ENCODE data around the gene TNFRSF6B.
"Not testable (repeated sequence)": the region's sequence is repeated elsewhere in the genome, so short reads cannot be mapped to it uniquely, and the experiment has no call there.

Gene TNFRSF6B

GRCh38 chr20:63663332-63664066 lies 33.0 kb upstream of the TNFRSF6B start:
- no peak for DNase-seq

GRCh38 chr20:63664143-63664851 lies 32.2 kb upstream of the TNFRSF6B start:
- no peak for DNase-seq

DNA sequence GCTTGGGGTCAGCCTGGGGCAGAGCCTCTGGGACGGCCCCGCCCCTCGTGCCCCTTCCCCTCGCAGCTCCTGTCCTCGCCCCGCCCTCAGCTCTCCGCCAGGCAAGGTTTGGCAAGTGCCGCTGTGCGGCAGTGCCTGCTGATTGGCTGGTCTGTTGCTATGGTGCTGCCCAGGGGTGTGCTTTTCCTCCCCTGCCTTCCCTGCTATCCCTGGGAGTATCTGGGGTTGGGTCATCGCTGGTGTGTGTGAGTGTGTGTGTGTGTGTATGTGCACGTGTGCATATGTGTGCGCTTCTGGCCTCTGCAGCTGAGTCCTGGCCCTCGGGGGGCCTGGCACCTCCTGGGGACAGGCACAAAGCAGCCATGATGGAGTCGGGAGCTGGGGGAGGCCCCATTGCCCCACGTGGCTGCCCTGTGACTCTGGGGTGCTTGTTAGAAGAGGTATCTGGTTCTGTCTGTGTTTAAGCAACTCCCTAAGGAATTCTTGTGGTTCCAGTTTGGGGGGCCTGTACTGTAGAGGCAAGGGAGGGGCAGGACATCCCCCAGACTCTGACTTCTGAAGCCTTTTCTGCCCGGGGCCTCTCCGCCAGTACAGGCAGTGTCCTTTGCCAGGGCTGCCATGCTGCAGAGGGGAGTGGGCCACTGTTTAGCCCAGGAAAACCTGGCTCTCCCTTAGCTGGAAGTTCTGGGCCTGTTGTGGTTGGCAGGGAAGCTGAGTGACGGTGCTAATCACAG lies 31.4 kb upstream of the TNFRSF6B start:
- DNase-seq, result no peak

- DNase-seq, result no peak
These were observed 30.7 kb upstream of the TNFRSF6B start for GRCh38 chr20:63665708-63666107.

GRCh38 chr20:63667858-63668257 lies 28.6 kb upstream of the TNFRSF6B start:
- DNase-seq, result no peak

DNA sequence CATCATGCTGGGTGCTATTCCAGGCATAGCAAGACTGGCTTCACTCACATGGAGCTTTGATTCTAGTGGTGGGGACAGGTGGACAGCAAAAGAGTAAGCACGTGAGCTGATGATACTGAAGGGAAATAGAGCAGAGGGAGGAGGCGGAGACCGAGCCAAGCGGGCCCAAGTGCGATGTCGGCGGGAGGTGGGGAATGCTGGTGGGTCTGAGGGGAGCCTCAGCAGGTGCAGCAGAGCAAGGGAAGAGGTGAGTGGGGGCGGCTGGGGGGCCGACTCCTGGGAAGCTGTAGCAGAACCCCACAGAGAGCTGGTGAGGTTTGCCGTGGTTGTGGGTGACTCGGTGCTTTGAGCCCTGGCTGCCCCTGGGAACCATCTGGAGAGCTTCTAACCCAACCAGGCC lies 28.1 kb upstream of the TNFRSF6B start:
- DNase-seq, result no peak

GRCh38 chr20:63671695-63672094 lies 24.8 kb upstream of the TNFRSF6B start:
- DNase-seq, result not testable (repeated sequence)

- no peak for DNase-seq
These were observed 23.8 kb upstream of the TNFRSF6B start for GRCh38 chr20:63672666-63673065.

GRCh38 chr20:63673951-63674350 lies 22.5 kb upstream of the TNFRSF6B start:
- DNase-seq, result no peak

DNA sequence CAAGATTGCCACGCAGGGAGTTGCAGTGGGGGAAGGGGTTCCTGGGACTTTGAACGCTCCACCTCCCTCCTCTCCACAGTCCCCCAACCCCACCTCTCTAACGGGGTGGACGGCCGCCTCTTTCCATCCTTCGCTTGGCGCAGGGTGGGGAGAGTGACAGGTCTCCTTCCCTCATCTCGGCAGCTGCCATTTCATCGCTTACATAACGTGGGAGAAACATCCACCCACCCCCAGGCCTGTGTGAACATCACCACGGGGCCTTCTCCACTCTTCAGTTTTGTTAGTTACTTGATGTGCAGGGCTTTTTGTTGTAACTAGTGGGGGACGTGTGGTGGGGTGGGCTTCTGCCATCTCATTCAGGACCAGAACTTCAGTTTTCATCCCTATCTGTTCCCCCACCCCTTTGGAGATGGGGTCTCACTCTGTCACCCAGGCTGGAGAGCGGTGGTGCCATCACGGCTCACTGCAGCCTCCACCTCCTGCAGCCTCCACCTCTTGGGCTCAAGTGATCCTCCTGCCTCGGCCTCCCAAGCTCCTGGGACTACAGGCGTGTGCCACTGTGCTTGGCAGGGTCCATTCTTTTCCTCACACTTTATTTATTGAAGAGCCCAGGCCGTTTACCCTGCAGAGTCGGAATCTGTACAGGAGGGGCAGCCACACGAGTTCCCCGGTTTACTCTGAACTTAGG lies 20.6 kb upstream of the TNFRSF6B start:
- DNase-seq, result no peak

DNA sequence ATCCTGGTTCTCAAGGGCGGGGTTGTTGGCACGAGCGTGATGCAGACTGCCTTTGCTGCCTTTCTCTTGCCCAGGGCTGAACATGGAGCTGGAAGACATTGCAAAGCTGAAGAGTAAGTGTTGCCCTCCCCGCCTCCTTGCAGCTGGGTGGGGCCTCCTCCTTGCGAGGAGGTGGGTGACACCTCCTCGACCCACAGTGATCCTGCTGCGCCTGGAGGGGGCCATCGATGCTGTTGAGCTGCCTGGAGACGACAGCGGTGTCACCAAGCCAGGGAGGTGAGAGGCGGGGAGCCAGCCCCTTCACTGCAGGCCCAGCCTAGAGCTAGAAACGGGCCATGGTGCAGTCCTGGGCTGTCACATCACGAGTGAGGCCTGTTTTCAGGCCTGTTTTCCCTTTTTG lies 18.4 kb upstream of the TNFRSF6B start:
- no peak for DNase-seq

GRCh38 chr20:63678667-63679465 lies 17.6 kb upstream of the TNFRSF6B start:
- no peak for DNase-seq

DNA sequence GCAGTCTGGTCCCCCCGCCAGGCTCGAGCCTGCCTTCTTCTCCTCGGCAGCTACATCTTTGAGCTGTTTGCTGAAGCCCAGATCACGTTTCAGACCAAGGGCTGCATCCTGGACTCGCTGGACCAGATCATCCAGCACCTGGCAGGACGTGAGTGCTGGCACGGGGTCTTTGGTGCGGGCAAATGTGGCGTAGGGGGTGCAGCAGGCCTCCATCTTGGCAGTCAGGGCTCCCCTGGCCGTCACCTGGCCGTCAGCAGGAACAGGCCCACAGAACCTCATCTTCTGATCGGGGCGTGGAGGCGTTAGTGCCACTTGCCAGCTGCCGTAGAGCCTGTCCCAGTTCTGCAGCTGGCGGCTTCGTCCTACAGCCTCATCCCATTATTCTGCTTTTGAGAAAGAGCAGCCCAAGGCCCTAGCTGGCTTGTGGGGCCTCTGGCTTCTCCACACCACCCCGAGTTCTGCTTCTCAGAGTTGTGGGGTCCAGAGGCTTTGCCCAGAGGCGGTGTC lies 16.6 kb upstream of the TNFRSF6B start:
- no peak for DNase-seq

DNA sequence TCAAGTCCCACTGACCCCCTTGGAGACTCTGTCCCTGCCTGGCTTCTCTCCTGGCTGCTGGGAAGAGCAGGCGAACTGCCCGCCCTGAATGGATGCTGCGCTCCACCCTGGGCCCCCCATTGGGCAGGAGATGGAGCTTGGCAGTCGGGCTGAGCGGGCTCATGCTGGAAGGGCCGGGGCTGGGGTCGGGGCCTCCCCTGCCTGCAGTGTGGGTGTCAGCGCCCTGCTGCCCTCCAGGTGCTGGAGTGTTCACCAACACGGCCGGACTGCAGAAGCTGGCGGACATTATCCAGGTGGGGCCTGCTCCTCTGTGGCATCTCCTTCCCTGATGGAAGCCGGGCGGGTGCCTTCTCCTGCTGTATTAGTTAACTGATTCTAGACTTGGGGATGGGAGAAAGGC lies 16.0 kb upstream of the TNFRSF6B start:
- DNase-seq, result no peak

GRCh38 chr20:63680857-63681608 lies 15.4 kb upstream of the TNFRSF6B start:
- DNase-seq, result no peak

DNA sequence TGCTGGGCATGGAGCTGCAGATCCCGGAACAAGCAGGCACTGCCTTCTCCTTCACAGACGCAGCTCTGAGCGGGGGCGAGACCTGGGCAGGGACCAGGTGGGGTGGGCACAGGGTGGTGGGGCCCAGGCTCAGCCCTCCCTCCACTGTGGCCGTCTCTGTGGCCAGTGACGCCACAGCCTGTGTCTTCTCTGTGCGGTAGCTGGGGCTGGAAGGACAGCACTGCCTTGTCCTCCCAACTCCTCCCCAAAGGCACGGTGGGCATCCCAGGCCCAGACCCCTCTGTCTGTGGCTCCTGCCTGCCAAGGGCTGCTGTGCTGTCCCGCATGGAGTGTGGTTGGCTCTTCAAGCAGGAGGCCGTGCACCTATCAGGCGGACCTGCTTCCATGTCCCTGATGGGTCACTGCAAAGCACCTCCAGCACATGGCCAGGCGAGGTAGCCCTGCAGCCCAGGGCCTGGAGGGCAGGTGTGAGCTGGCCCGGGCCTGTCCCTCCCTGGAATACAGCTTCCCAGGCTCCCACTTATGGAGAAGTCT lies 14.8 kb upstream of the TNFRSF6B start:
- no peak for DNase-seq

- DNase-seq, result no peak
These were observed 13.9 kb upstream of the TNFRSF6B start for GRCh38 chr20:63682384-63683139.

- no peak for DNase-seq
These were observed 11.0 kb upstream of the TNFRSF6B start for GRCh38 chr20:63685269-63686026.

DNA sequence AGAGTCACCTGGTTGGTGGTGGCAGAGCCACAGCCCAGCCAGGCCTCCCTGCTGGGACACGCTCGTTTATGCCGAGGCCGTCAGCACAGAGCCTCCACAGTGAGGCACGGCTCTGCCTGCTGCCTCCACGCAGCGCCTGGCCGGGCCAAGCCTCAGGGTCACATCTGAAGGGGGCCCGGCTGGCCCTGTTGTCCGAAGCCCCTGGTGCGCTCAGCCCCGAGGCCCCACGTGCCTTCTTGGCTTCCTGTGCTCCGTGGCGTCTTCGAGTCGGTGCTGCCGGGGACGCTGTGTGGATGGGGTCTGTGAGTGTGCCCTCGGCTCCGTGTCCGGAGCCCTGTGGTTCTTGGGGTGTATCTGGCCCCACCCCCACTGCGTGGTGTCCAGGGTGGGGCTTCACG lies 10.4 kb upstream of the TNFRSF6B start:
- DNase-seq, result no peak

Data from NCI-H524 (cell line).